Cardiac muscle cell (in vitro differentiated cells and primary cell): ENCODE measurements around the gene MYOZ1. TPM values are rescaled to one million over a fixed set of nuclear protein-coding genes. Genes with fewer than 3 reads are reported as not detected.

Experiments used
- DNase-seq, 2 donors: peaks; one replicate each; pipeline versions ENCODE4 v3.0.0 to v3.0.0-alpha.2; 2010 to 2017; ENCODE audit warnings: low read depth in 1 of 2, low spot score in 1 of 2
- H3K27ac ChIP-seq: fragments of 200-600 bp; sonication (generic); 2 replicates; pipeline ENCODE4 v1.5.1; 2016
- H3K27me3 ChIP-seq: fragments of 200-600 bp; sonication (generic); 2 replicates; pipeline ENCODE4 v1.6.0; 2016; ENCODE audit warnings: control low read depth
- H3K36me3 ChIP-seq: fragments of 200-600 bp; sonication (generic); 2 replicates; pipeline ENCODE4 v1.5.1; 2016; ENCODE audit warnings: control low read depth
- H3K4me1 ChIP-seq: fragments of 200-600 bp; sonication (generic); 2 replicates; pipeline ENCODE4 v1.8.1; 2017; ENCODE audit warnings: low read depth, mild to moderate bottlenecking, mixed run types
- H3K4me3 ChIP-seq: fragments of 200-600 bp; sonication (generic); 2 replicates; pipeline ENCODE4 v1.5.1; 2016; ENCODE audit warnings: mild to moderate bottlenecking
- H3K9me3 ChIP-seq: fragments of 200-600 bp; sonication (generic); 2 replicates; pipeline ENCODE4 v1.5.1; 2017; ENCODE audit warnings: low read depth, mild to moderate bottlenecking, control low read depth
- CTCF ChIP-seq: IDR thresholded peaks from 2 replicates; pipeline ENCODE4 v1.5.1; 2012; ENCODE audit warnings: low read depth, mild to moderate bottlenecking, low read length
- polyA plus RNA-seq: library from polyadenylated mRNA; unstranded; fragments of >200 nt; fragmentation: Nextera tagmentation; extraction: Ambion mirVana; gene quantifications from 2 replicates; pipeline ENCODE4 v1.2.1, GENCODE V29; 2016
- total RNA-seq: library from RNA; depleted of rRNA; stranded (reverse); fragments of >200 nt; gene quantifications from 2 replicates; pipeline ENCODE4 v1.2.3, GENCODE V29; 2016

The MYOZ1 gene
- total and polyA plus RNA-seq, 2 experiments from 2014 or later = 13.6 to 17.0 TPM

GRCh38 chr10:73649876-73650536 is 8.7 kb upstream of the MYOZ1 start:
- TF ChIP-seq CTCF = no peak
- Histone ChIP-seq H3K9me3 (no peaks in the 10 kb centered on the region), H3K4me3 (peak overlapping the region; percentile 15), H3K27ac (peak overlapping the region; percentile 100), H3K4me1 (peaks cover 64% of the 10 kb centered on the region), H3K36me3 (no peaks in the 10 kb centered on the region), H3K27me3 (no peaks in the 10 kb centered on the region)
- no peak for DNase-seq

GRCh38 chr10:73648975-73649829 is 7.9 kb upstream of the MYOZ1 start:
- no peaks in the 10 kb centered on the region for H3K36me3 ChIP-seq
- H3K9me3 ChIP-seq = no peaks in the 10 kb centered on the region
- DNase-seq = peak; percentile 23 to 31
- H3K4me1 ChIP-seq = peaks cover 63% of the 10 kb centered on the region
- peak overlapping the region; percentile 15 for H3K4me3 ChIP-seq
- no peaks in the 10 kb centered on the region for H3K27me3 ChIP-seq
- TF ChIP-seq CTCF = no peak
- peak overlapping the region; percentile 100 for H3K27ac ChIP-seq

- no peak for TF ChIP-seq CTCF
- Histone ChIP-seq H3K4me3 (no peak overlapping the region), H3K27me3 (no peaks in the 10 kb centered on the region), H3K9me3 (no peaks in the 10 kb centered on the region), H3K4me1 (peaks cover 52% of the 10 kb centered on the region), H3K27ac (peak overlapping the region; percentile 100), H3K36me3 (no peaks in the 10 kb centered on the region)
- peak in 1 of 2 donors; percentile 22 for DNase-seq
Measured at GRCh38 chr10:73647875-73648651, 6.8 kb upstream of the MYOZ1 start.

GRCh38 chr10:73647211-73647874 is 6.1 kb upstream of the MYOZ1 start:
- Histone ChIP-seq H3K27ac (peak overlapping the region; percentile 100), H3K9me3 (no peaks in the 10 kb centered on the region), H3K4me3 (no peak overlapping the region), H3K4me1 (peaks cover 51% of the 10 kb centered on the region), H3K27me3 (no peaks in the 10 kb centered on the region), H3K36me3 (no peaks in the 10 kb centered on the region)
- DNase-seq = peak in 1 of 2 donors; percentile 69
- TF ChIP-seq CTCF = no peak

GRCh38 chr10:73646598-73647041 is 5.3 kb upstream of the MYOZ1 start:
- no peak for TF ChIP-seq CTCF
- peaks cover 50% of the 10 kb centered on the region for H3K4me1 ChIP-seq
- H3K4me3 ChIP-seq = no peak overlapping the region
- no peaks in the 10 kb centered on the region for H3K9me3 ChIP-seq
- no peak for DNase-seq
- H3K27ac ChIP-seq = peak overlapping the region; percentile 100
- no peaks in the 10 kb centered on the region for H3K27me3 ChIP-seq
- no peaks in the 10 kb centered on the region for H3K36me3 ChIP-seq
